ENCODE measurements around the gene SCUBE1. TPM values are rescaled to one million over a fixed set of nuclear protein-coding genes. Genes with fewer than 3 reads are reported as not detected.

SCUBE1 gene
- total and polyA plus RNA-seq, 10 of the 15 experiments (the other 5 are each of a cell fraction or from before 2014, with no cell fraction given): not detected

GRCh38 chr22:43375951-43376455, 32.8 kb upstream of the SCUBE1 start (continued):
- no peak for TF ChIP-seq E4F1 (IDR thresholded peaks at IDR 0.05; ENCODE audit: borderline replicate concordance, partially characterized antibody)

- Histone ChIP-seq H3K27ac (ENCODE audit: control insufficient read depth, insufficient read depth) (no peak overlapping the region), H3K9me3 (replicated peaks; ENCODE audit: control insufficient read depth, insufficient read depth, low read length) (peaks cover 7% of the 10 kb centered on the region; the same call in 2 of the 3 replicates), H2AFZ (ENCODE audit: control insufficient read depth, low read depth, low read length) (no peak overlapping the region), H3K4me2 (ENCODE audit: control insufficient read depth, insufficient read depth) (no peak overlapping the region), H3K27me3 (replicated peaks in 1 of 2; ENCODE audit: control insufficient read depth in 2 of 2, insufficient read depth in 2 of 2, low read length in 1 of 2) (peaks cover 2 to 3% of the 10 kb centered on the region in 2 experiments; a peak in 3 of 4 replicates), H3K4me3 (no peak overlapping the region), H3K9ac (ENCODE audit: control insufficient read depth, insufficient read depth, low read length) (no peak overlapping the region), H3K36me3 (ENCODE audit: control insufficient read depth in 2 of 2, insufficient read depth in 2 of 2, low read length in 1 of 2) (no peaks in the 10 kb centered on the region), H4K20me1 (ENCODE audit: control insufficient read depth, insufficient read depth) (no peaks in the 10 kb centered on the region), H3K4me1 (ENCODE audit: control insufficient read depth, insufficient read depth, low read length) (no peaks in the 10 kb centered on the region), H3K79me2 (ENCODE audit: control insufficient read depth, insufficient read depth, low read length) (no peaks in the 10 kb centered on the region)
- TF ChIP-seq KAT2A (conservative IDR thresholded peaks at IDR 0.05; ENCODE audit: control insufficient read depth, low read depth, low read length) (no peak), ZBTB11 (CRISPR knock-in tag; IDR thresholded peaks at IDR 0.05) (no peak), ZBTB4 (CRISPR knock-in tag; IDR thresholded peaks at IDR 0.05) (no peak), RAD21 (IDR thresholded peaks at IDR 0.05; ENCODE audit: insufficient read depth, low read depth, low read length) (no peak)
- 37% methylated on average over 9 of the region's 9 CpGs for WGBS (ENCODE audit: insufficient coverage, insufficient replicate concordance, low lambda C conversion rate, missing lambda C conversion rate)
- RAD21 ChIA-PET (ENCODE audit: unreplicated experiment): no interaction called here
- ATAC-seq (no peak), FAIRE-seq (no peak), DNase-seq (ENCODE audit: low read depth, low spot score) (no peak)
- SMC1A ChIA-PET (ENCODE audit: uncharacterized antibody, unreplicated experiment): interaction anchor here (1.4 kb wide), 1 partner anchor 22 kb away, joined by 3 read pairs; no protein-coding TSS in a partner anchor
- CTCF ChIA-PET: interaction anchor here (1.8 kb wide), 1 partner anchor 14 kb away, joined by 7 read pairs; no protein-coding TSS in a partner anchor
- POLR2A ChIA-PET: no interaction called here
- in situ Hi-C loops (cut with MboI): no loop called here
- intact Hi-C loops (cut with micrococcal nuclease; ENCODE audit: unreplicated experiment): no loop called here
- no TSS peak for BruUV-seq (replicated peaks)
Observed at GRCh38 chr22:43370036-43370435, 26.9 kb upstream of the SCUBE1 start.

Data from GM12878 (cell line).